Mucosa of descending colon (tissue), 3 donors: ENCODE measurements around the gene CTBP2. TPM values are rescaled to one million over a fixed set of nuclear protein-coding genes. Genes with fewer than 3 reads are reported as not detected.

Experiments
- ATAC-seq: fragments of 200-7000 bp; cut with Tn5 transposase; one replicate; pipeline ENCODE4 v1.9.1; 2020; ENCODE audit warnings: mild to moderate bottlenecking, moderate library complexity
- DNase-seq, 3 donors: peaks; one replicate each; pipeline ENCODE4 v3.0.0-alpha.2; 2020
- H3K36me3 ChIP-seq: fragments of 200-600 bp; one replicate; pipeline ENCODE4 v1.8.0; 2021; ENCODE audit warnings: low read depth, mild to moderate bottlenecking
- H3K4me1 ChIP-seq: fragments of 200-600 bp; one replicate; pipeline ENCODE4 v1.8.0; 2021; ENCODE audit warnings: low read depth, mild to moderate bottlenecking
- H3K4me3 ChIP-seq: fragments of 200-600 bp; one replicate; pipeline ENCODE4 v1.8.0; 2021; ENCODE audit warnings: mild to moderate bottlenecking
- H3K9me3 ChIP-seq: fragments of 200-600 bp; one replicate; pipeline ENCODE4 v1.8.0; 2021; ENCODE audit warnings: mild to moderate bottlenecking
- CTCF ChIP-seq: fragments of 200-600 bp; IDR thresholded peaks from one replicate; pipeline ENCODE4 v1.8.0; 2022; ENCODE audit warnings: antibody characterized with exemption, mild to moderate bottlenecking
- intact Hi-C, 2 donors: fragments of 100-400 bp; cut with DNase I in 1 of 2; cut with micrococcal nuclease in 1 of 2; formaldehyde crosslinking; loops; one replicate each; pipeline versions ENCODE4 v1.11.0 to v1.11.1; 2022; cut with DNase I, micrococcal nuclease
- total RNA-seq, 3 donors: library from RNA; stranded (reverse); fragmentation: NEBNext Ultra II Directional in 2 of 3; extraction: Animal tissue kit (Norgen Biotek cat#: 25700) in 2 of 3; gene quantifications; one replicate each; pipeline versions ENCODE4 v1.2.1 to v1.2.4, GENCODE V29; 2021 to 2023
- donor health status: DM: no; HTN: no; CAD: no; lungs with moderate emphysema.
- donor health status: DM: no; HTN: no; CAD: no.
- donor health status: DM: no; HTN: yes; CAD: no.

CTBP2 gene
- total RNA-seq, 3 donors from 2014 or later, result 109 to 137 (median 121) TPM

DNA sequence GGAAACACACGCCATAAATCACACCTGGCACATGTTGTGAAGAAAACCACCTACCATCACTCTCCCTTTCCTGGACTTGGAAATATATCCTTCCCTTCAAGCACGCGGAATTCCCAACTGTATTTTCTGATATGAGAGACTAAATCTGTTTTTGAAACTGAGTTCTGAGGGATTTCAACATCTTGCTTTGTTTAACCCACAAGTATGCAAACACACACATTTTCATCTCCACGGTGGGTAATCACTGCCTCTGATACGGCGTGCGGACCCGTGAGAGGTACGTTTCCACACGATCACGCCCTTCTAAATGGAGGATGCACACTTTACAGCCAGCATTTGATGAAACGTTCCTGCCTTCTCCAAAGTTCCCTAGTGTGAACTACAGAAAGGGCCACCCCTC, 135.0 kb downstream of the CTBP2 start:
- Histone ChIP-seq H3K4me3 (no peak overlapping the region), H3K4me1 (peaks cover 35% of the 10 kb centered on the region), H3K36me3 (no peaks in the 10 kb centered on the region), H3K9me3 (no peaks in the 10 kb centered on the region)
- no peak for TF ChIP-seq CTCF
- DNase-seq (no peak), ATAC-seq (no peak)
- intact Hi-C loops, result no loop called here

GRCh38 chr10:125024497-125025234, 135.7 kb downstream of the CTBP2 start:
- ATAC-seq (peak; percentile 47), DNase-seq (no peak)
- Histone ChIP-seq H3K4me3 (no peak overlapping the region), H3K36me3 (no peaks in the 10 kb centered on the region), H3K9me3 (no peaks in the 10 kb centered on the region), H3K4me1 (peaks cover 32% of the 10 kb centered on the region)
- intact Hi-C loops, result no loop called here
- no peak for TF ChIP-seq CTCF

DNA sequence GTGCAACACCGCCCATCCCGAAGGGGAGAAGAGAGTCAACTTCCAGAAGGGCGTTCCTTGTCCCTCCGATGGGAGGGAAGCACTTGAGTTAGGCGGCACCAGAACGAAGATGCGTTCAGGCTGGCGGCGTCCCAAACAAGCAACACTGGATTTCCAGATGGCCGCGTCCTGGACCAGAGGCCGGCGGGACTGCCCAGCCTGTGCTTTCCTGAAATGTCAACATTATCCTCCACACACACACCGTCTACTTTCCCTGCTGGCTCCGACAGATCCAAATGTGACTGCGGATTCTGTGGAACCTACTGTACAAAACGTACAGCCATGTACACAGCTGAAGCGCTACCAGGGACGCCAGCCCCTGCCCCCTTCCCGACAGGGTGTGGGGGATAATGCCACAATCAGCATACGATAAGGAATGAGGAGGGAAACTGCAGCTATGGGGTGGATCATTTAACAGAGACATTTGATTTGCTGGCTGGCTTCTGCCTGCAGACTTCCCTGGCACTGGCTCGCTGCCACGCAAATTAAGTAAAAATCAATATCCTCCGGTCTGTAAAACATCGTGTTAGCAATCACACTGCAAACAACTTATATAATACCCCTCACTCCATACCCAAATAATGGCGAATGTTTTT, 136.4 kb downstream of the CTBP2 start:
- no peak for TF ChIP-seq CTCF
- no peaks in the 10 kb centered on the region for H3K36me3 ChIP-seq
- peaks cover 32% of the 10 kb centered on the region for H3K4me1 ChIP-seq
- DNase-seq, result peak in 2 of 3 donors; percentile 51 to 69
- intact Hi-C loops, result no loop called here
- no peak overlapping the region for H3K4me3 ChIP-seq
- H3K9me3 ChIP-seq, result no peaks in the 10 kb centered on the region
- ATAC-seq, result peak; percentile 46

DNA sequence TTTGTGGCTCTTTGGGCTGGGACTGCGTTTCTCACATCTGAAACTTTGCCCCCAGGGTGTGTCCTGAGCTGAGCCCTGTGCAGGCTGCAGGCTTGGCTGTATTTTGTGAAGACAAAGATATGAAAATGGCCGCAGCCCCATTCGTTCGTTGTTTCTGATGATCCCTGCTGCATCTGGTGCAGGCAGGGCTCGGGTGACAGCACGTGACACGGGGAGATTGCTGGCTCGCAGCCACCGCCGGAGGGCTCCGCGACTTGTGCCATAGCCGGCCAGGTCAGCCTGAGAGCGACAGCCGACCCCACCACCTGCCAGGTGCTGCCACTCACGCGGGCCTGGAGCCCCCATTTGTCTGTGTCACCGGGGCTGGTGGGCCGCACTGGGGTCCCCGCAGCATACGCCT, 137.1 kb downstream of the CTBP2 start:
- no peak overlapping the region for H3K4me3 ChIP-seq
- peaks cover 30% of the 10 kb centered on the region for H3K4me1 ChIP-seq
- intact Hi-C loops, result no loop called here
- no peak for TF ChIP-seq CTCF
- H3K9me3 ChIP-seq, result no peaks in the 10 kb centered on the region
- peak; percentile 21 for ATAC-seq
- H3K36me3 ChIP-seq, result no peaks in the 10 kb centered on the region
- DNase-seq, result no peak

GRCh38 chr10:125022671-125023070, 137.7 kb downstream of the CTBP2 start:
- intact Hi-C loops, result no loop called here
- ATAC-seq (no peak), DNase-seq (no peak)
- Histone ChIP-seq H3K4me1 (peaks cover 27% of the 10 kb centered on the region), H3K9me3 (no peaks in the 10 kb centered on the region), H3K36me3 (no peaks in the 10 kb centered on the region), H3K4me3 (no peak overlapping the region)
- TF ChIP-seq CTCF, result no peak
